NAMALWA (cell line): ENCODE results near the gene PDCL2.

Experiments
- DNase-seq: peaks from one replicate; pipeline ENCODE4 v3.0.0-alpha.2; 2015; ENCODE audit warnings: low spot score

The PDCL2 gene

GRCh38 chr4:55538531-55538930, 53.5 kb downstream of the PDCL2 start:
- no peak for DNase-seq

GRCh38 chr4:55534306-55534705, 57.7 kb downstream of the PDCL2 start:
- no peak for DNase-seq

- DNase-seq: no peak
Observed at GRCh38 chr4:55530691-55531090, 61.4 kb downstream of the PDCL2 start.

- no peak for DNase-seq
Observed at GRCh38 chr4:55530167-55530566, 61.9 kb downstream of the PDCL2 start.

- DNase-seq: no peak
Observed at GRCh38 chr4:55528491-55528890, 63.6 kb downstream of the PDCL2 start.

GRCh38 chr4:55524844-55525571, 67.0 kb downstream of the PDCL2 start:
- no peak for DNase-seq

GRCh38 chr4:55518442-55518841, 73.6 kb downstream of the PDCL2 start:
- DNase-seq: no peak

- no peak for DNase-seq
Observed at GRCh38 chr4:55517526-55518229, 74.4 kb downstream of the PDCL2 start.

- DNase-seq: no peak
Observed at GRCh38 chr4:55512922-55513571, 79.0 kb downstream of the PDCL2 start.

GRCh38 chr4:55512077-55512476, 80.0 kb downstream of the PDCL2 start:
- DNase-seq: no peak

- no peak for DNase-seq
Observed at GRCh38 chr4:55510685-55511084, 81.4 kb downstream of the PDCL2 start.

GRCh38 chr4:55509266-55509665, 82.8 kb downstream of the PDCL2 start:
- DNase-seq: no peak

- no peak for DNase-seq
Observed at GRCh38 chr4:55507612-55508011, 84.4 kb downstream of the PDCL2 start.
